HG03439 (cell line): ENCODE results near the gene KCNIP4.
"Not testable (repeated sequence)": the region's sequence is repeated elsewhere in the genome, so short reads cannot be mapped to it uniquely, and the experiment has no call there.

Experiments
- ATAC-seq: cut with Tn5 transposase; IDR thresholded peaks from one replicate; pipeline ENCODE4 v1.9.1; 2021; ENCODE audit warnings: mild to moderate bottlenecking, moderate library complexity; ENCODE audit not compliant: unreplicated experiment

The KCNIP4 gene

GRCh38 chr4:20813700-20814099 is 1134.9 kb downstream of the KCNIP4 start:
- ATAC-seq, result no peak

- ATAC-seq, result no peak
These were observed 1138.8 kb downstream of the KCNIP4 start for GRCh38 chr4:20809812-20810211.

GRCh38 chr4:20805716-20806115 is 1142.9 kb downstream of the KCNIP4 start:
- no peak for ATAC-seq

- ATAC-seq, result no peak
These were observed 1160.5 kb downstream of the KCNIP4 start for GRCh38 chr4:20787940-20788665.

- ATAC-seq, result not testable (repeated sequence)
These were observed 1165.4 kb downstream of the KCNIP4 start for GRCh38 chr4:20783134-20783533.

GRCh38 chr4:20778896-20779295 is 1169.7 kb downstream of the KCNIP4 start:
- no peak for ATAC-seq

- peak; percentile 82 for ATAC-seq
These were observed 1175.2 kb downstream of the KCNIP4 start for GRCh38 chr4:20773144-20773997.

- ATAC-seq, result no peak
These were observed 1184.1 kb downstream of the KCNIP4 start for GRCh38 chr4:20764366-20764992.

- no peak for ATAC-seq
These were observed 1186.7 kb downstream of the KCNIP4 start for GRCh38 chr4:20761826-20762225.

- no peak for ATAC-seq
These were observed 1187.2 kb downstream of the KCNIP4 start for GRCh38 chr4:20761382-20761781.

- ATAC-seq, result no peak
These were observed 1188.5 kb downstream of the KCNIP4 start for GRCh38 chr4:20760053-20760452.

GRCh38 chr4:20754036-20754435 is 1194.5 kb downstream of the KCNIP4 start:
- no peak for ATAC-seq

GRCh38 chr4:20752641-20753040 is 1195.9 kb downstream of the KCNIP4 start:
- ATAC-seq, result no peak

- ATAC-seq, result not testable (repeated sequence)
These were observed 1202.6 kb downstream of the KCNIP4 start for GRCh38 chr4:20746000-20746399.

GRCh38 chr4:20735931-20736330 is 1212.6 kb downstream of the KCNIP4 start:
- no peak for ATAC-seq

- ATAC-seq, result no peak
These were observed 1223.7 kb downstream of the KCNIP4 start for GRCh38 chr4:20724915-20725314.

GRCh38 chr4:20723463-20723862 is 1225.1 kb downstream of the KCNIP4 start:
- ATAC-seq, result no peak

GRCh38 chr4:20723019-20723418 is 1225.6 kb downstream of the KCNIP4 start:
- ATAC-seq, result no peak

GRCh38 chr4:20711335-20711734 is 1237.2 kb downstream of the KCNIP4 start:
- ATAC-seq, result no peak

GRCh38 chr4:20700007-20700761 is 1248.4 kb downstream of the KCNIP4 start, which contains the start of gene PACRGL:
Gene PACRGL (plus strand): TSS chr4:20700458. CDS start chr4:20704482, 4,024 bp downstream.
- peak; percentile 100 for ATAC-seq

GRCh38 chr4:20698820-20699219 is 1249.8 kb downstream of the KCNIP4 start:
- ATAC-seq, result no peak
